Measurements from ENCODE around the gene C1orf53. TPM values are rescaled to one million over a fixed set of nuclear protein-coding genes. Genes with fewer than 3 reads are reported as not detected.
"Not testable (repeated sequence)": the region's sequence is repeated elsewhere in the genome, so short reads cannot be mapped to it uniquely, and the experiment has no call there.

C1orf53 gene
- total RNA-seq, 1 donor from 2014 or later = 5.9 TPM

- no peak for DNase-seq
- no peaks in the 10 kb centered on the region for H3K9me3 Mint-ChIP-seq (ENCODE audit: unreplicated experiment)
- TF ChIP-seq, protein P1, sequence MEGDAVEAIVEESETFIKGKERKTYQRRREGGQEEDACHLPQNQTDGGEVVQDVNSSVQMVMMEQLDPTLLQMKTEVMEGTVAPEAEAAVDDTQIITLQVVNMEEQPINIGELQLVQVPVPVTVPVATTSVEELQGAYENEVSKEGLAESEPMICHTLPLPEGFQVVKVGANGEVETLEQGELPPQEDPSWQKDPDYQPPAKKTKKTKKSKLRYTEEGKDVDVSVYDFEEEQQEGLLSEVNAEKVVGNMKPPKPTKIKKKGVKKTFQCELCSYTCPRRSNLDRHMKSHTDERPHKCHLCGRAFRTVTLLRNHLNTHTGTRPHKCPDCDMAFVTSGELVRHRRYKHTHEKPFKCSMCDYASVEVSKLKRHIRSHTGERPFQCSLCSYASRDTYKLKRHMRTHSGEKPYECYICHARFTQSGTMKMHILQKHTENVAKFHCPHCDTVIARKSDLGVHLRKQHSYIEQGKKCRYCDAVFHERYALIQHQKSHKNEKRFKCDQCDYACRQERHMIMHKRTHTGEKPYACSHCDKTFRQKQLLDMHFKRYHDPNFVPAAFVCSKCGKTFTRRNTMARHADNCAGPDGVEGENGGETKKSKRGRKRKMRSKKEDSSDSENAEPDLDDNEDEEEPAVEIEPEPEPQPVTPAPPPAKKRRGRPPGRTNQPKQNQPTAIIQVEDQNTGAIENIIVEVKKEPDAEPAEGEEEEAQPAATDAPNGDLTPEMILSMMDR (IDR thresholded peaks at IDR 0.05; ENCODE audit: partially characterized antibody, unreplicated experiment) = no peak
- no peaks in the 10 kb centered on the region for H3K27me3 Mint-ChIP-seq (ENCODE audit: unreplicated experiment)
- H3K4me3 Mint-ChIP-seq (ENCODE audit: unreplicated experiment) = no peak overlapping the region
- H3K27ac Mint-ChIP-seq (ENCODE audit: unreplicated experiment) = no peak overlapping the region
- no peaks in the 10 kb centered on the region for H3K36me3 Mint-ChIP-seq (ENCODE audit: unreplicated experiment)
- no peaks in the 10 kb centered on the region for H3K4me1 Mint-ChIP-seq (ENCODE audit: low read depth, unreplicated experiment)
Measured at GRCh38 chr1:197951089-197951488, 48.7 kb downstream of the C1orf53 start.

GRCh38 chr1:197951617-197952175 is 49.3 kb downstream of the C1orf53 start:
- DNase-seq = no peak
- H3K4me1 Mint-ChIP-seq (ENCODE audit: low read depth, unreplicated experiment) = no peaks in the 10 kb centered on the region
- H3K36me3 Mint-ChIP-seq (ENCODE audit: unreplicated experiment) = no peaks in the 10 kb centered on the region
- no peaks in the 10 kb centered on the region for H3K27me3 Mint-ChIP-seq (ENCODE audit: unreplicated experiment)
- TF ChIP-seq, protein P1 (IDR thresholded peaks at IDR 0.05; ENCODE audit: partially characterized antibody, unreplicated experiment) = no peak
- H3K27ac Mint-ChIP-seq (ENCODE audit: unreplicated experiment) = no peak overlapping the region
- H3K9me3 Mint-ChIP-seq (ENCODE audit: unreplicated experiment) = no peaks in the 10 kb centered on the region
- no peak overlapping the region for H3K4me3 Mint-ChIP-seq (ENCODE audit: unreplicated experiment)

DNA sequence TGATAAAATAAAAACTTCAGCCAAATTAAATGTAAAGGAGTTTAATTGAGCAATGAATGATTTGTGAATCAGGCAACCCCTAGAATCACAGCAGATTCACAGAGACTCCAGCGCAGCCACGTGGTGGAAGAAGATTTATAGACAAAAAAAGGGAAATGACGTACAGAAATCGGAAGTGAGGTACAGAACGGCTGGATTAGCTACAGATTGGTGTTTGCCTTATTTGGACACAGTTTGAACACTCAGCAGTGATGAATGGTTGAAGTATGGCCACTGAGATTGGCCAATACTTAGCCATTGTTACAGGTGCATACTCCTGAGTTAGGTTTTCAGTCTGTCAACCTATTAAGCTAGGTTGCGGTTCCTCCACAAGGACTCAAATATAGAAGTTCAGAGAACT is 51.0 kb downstream of the C1orf53 start:
- H3K4me1 Mint-ChIP-seq (ENCODE audit: low read depth, unreplicated experiment); H3K9me3 Mint-ChIP-seq (ENCODE audit: unreplicated experiment); H3K27me3 Mint-ChIP-seq (ENCODE audit: unreplicated experiment); H3K4me3 Mint-ChIP-seq (ENCODE audit: unreplicated experiment); H3K27ac Mint-ChIP-seq (ENCODE audit: unreplicated experiment); DNase-seq; H3K36me3 Mint-ChIP-seq (ENCODE audit: unreplicated experiment): not testable (repeated sequence)

- H3K36me3 Mint-ChIP-seq (ENCODE audit: unreplicated experiment) = no peaks in the 10 kb centered on the region
- no peaks in the 10 kb centered on the region for H3K4me1 Mint-ChIP-seq (ENCODE audit: low read depth, unreplicated experiment)
- H3K27ac Mint-ChIP-seq (ENCODE audit: unreplicated experiment) = no peak overlapping the region
- no peak overlapping the region for H3K4me3 Mint-ChIP-seq (ENCODE audit: unreplicated experiment)
- no peak for DNase-seq
- TF ChIP-seq, protein P1 (IDR thresholded peaks at IDR 0.05; ENCODE audit: partially characterized antibody, unreplicated experiment) = no peak
- H3K27me3 Mint-ChIP-seq (ENCODE audit: unreplicated experiment) = peaks cover 2% of the 10 kb centered on the region
- no peaks in the 10 kb centered on the region for H3K9me3 Mint-ChIP-seq (ENCODE audit: unreplicated experiment)
Measured at GRCh38 chr1:197954718-197955418, 52.4 kb downstream of the C1orf53 start.

- Mint-ChIP-seq H3K9me3 (ENCODE audit: unreplicated experiment) (no peaks in the 10 kb centered on the region), H3K36me3 (ENCODE audit: unreplicated experiment) (no peaks in the 10 kb centered on the region), H3K27ac (ENCODE audit: unreplicated experiment) (no peak overlapping the region), H3K4me1 (ENCODE audit: low read depth, unreplicated experiment) (no peaks in the 10 kb centered on the region), H3K27me3 (ENCODE audit: unreplicated experiment) (peaks cover 2% of the 10 kb centered on the region), H3K4me3 (ENCODE audit: unreplicated experiment) (no peak overlapping the region)
- DNase-seq = no peak
- TF ChIP-seq, protein P1 (IDR thresholded peaks at IDR 0.05; ENCODE audit: partially characterized antibody, unreplicated experiment) = no peak
Measured at GRCh38 chr1:197955486-197956394, 53.3 kb downstream of the C1orf53 start.

Other genes with a start within 250 kb of the C1orf53 start
- 22.1 TPM for gene DENND1B, start 127.2 kb upstream of the C1orf53 start, total RNA-seq (ENCODE audit: unreplicated experiment)
- gene LHX9, start 14.7 kb downstream of the C1orf53 start, total RNA-seq (ENCODE audit: unreplicated experiment) = 37.2 TPM